ENCODE results near the gene ZNF750. TPM values are rescaled to one million over a fixed set of nuclear protein-coding genes. Genes with fewer than 3 reads are reported as not detected.

ZNF750 gene
- not detected for total RNA-seq

GRCh38 chr17:82839617-82840292, at the start of gene ZNF750:
Gene ZNF750 (minus strand): TSS chr17:82840022. CDS start chr17:82832454, 7,568 bp downstream.
- Histone ChIP-seq H3K36me3 (no peaks in the 10 kb centered on the region), H3K9me3 (no peaks in the 10 kb centered on the region), H3K27ac (peak within 1 kb of the TSS; percentile 67 to 89 (median 81)), H3K27me3 (no peaks in the 10 kb centered on the region), H3K4me1 (peaks cover 7 to 30% (median 14%) of the 10 kb centered on the region in 4 donors), H3K4me3 (peak within 1 kb of the TSS in 1 of 4 donors; percentile 37)
- in situ Hi-C loops (cut with MboI; ENCODE audit: low pct_ligation_motif_present in 1 of 4, low pct_unique_long_range_greater_than_20kb in 1 of 4, low sequenced_read_pairs in 3 of 4) (no loop called here), intact Hi-C loops (cut with DNase I; ENCODE audit: low total_unique reads) (no loop called here)
- 91 to 93% methylated on average over 6 to 25 of the region's 25 CpGs for WGBS, 2 donors (ENCODE audit: low coverage in 1 of 2)
- no peak for DNase-seq
- no peak for TF ChIP-seq EP300 (IDR thresholded peaks at IDR 0.05; ENCODE audit: low read depth)
- no peak for TF ChIP-seq POLR2A (IDR thresholded peaks at IDR 0.05)
- no peak for TF ChIP-seq POLR2AphosphoS5 (IDR thresholded peaks at IDR 0.05)
- TF ChIP-seq CTCF (IDR thresholded peaks at IDR 0.05): no peak

GRCh38 chr17:82888583-82889495, 49.0 kb upstream of the ZNF750 start:
- 60 to 77% methylated on average over 3 to 25 of the region's 30 CpGs for WGBS, 2 donors (ENCODE audit: low coverage in 1 of 2)
- Histone ChIP-seq H3K4me3 (no peak overlapping the region), H3K9me3 (no peaks in the 10 kb centered on the region), H3K36me3 (no peaks in the 10 kb centered on the region), H3K27ac (peak overlapping the region; percentile 65 to 79 (median 72)), H3K27me3 (no peaks in the 10 kb centered on the region), H3K4me1 (peaks cover 6 to 58% (median 19%) of the 10 kb centered on the region in 4 donors)
- TF ChIP-seq CTCF (IDR thresholded peaks at IDR 0.05) (no peak), POLR2AphosphoS5 (IDR thresholded peaks at IDR 0.05) (no peak), POLR2A (IDR thresholded peaks at IDR 0.05) (no peak), EP300 (IDR thresholded peaks at IDR 0.05; ENCODE audit: low read depth) (no peak)
- no peak for DNase-seq
- in situ Hi-C loops (cut with MboI; ENCODE audit: low pct_ligation_motif_present in 1 of 4, low pct_unique_long_range_greater_than_20kb in 1 of 4, low sequenced_read_pairs in 3 of 4): no loop called here
- intact Hi-C loops (cut with DNase I; ENCODE audit: low total_unique reads): no loop called here

- no peak overlapping the region for H3K27ac ChIP-seq
- H3K4me3 ChIP-seq: no peak overlapping the region
- in situ Hi-C loops (cut with MboI; ENCODE audit: low pct_ligation_motif_present in 1 of 4, low pct_unique_long_range_greater_than_20kb in 1 of 4, low sequenced_read_pairs in 3 of 4): no loop called here
- DNase-seq: no peak
- H3K9me3 ChIP-seq: no peaks in the 10 kb centered on the region
- peaks cover 5 to 54% (median 29%) of the 10 kb centered on the region in 4 donors for H3K4me1 ChIP-seq
- 90 to 92% methylated on average over 14 to 27 of the region's 27 CpGs for WGBS, 2 donors (ENCODE audit: low coverage in 1 of 2)
- no peak for TF ChIP-seq POLR2AphosphoS5 (IDR thresholded peaks at IDR 0.05)
- no peak for TF ChIP-seq CTCF (IDR thresholded peaks at IDR 0.05)
- no peak for TF ChIP-seq EP300 (IDR thresholded peaks at IDR 0.05; ENCODE audit: low read depth)
- TF ChIP-seq POLR2A (IDR thresholded peaks at IDR 0.05): no peak
- no peaks in the 10 kb centered on the region for H3K36me3 ChIP-seq
- no peaks in the 10 kb centered on the region for H3K27me3 ChIP-seq
- intact Hi-C loops (cut with DNase I; ENCODE audit: low total_unique reads): no loop called here
Observed at GRCh38 chr17:82887255-82888164, 47.7 kb upstream of the ZNF750 start.

All from transverse colon (tissue), 4 donors.